DMS 273 (cell line): ENCODE results near the gene P2RX5.
A peak's percentile ranks its signal among the peaks of the same experiment; 100 is the strongest.

Experiments used
- DNase-seq: peaks from one replicate; lab custom pipeline; 2025; ENCODE audit not compliant: unreplicated experiment; lab: John Stamatoyannopoulos, UW

Gene P2RX5

DNA sequence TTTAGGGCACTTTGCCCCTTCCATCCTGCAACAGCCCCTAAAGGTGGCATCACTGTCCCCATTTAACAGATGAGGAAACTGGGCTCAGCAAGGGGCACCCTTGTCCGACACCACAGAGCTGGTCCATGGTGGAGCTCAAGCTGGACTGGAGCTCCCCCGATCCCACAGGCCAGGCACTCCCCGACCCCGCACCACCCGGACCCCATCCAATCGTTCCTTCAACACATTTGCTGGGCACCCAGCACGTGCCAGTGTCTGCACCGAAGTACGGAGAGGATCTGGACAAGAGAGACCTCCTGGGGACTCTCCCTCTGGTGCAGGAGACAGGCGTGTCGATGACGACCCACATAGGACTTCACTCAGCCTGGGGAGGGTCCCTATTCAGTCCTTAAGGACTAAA is 13.9 kb downstream of the P2RX5 start:
- no peak for DNase-seq

GRCh38 chr17:3681565-3681964 is 14.4 kb downstream of the P2RX5 start:
- DNase-seq: no peak

DNA sequence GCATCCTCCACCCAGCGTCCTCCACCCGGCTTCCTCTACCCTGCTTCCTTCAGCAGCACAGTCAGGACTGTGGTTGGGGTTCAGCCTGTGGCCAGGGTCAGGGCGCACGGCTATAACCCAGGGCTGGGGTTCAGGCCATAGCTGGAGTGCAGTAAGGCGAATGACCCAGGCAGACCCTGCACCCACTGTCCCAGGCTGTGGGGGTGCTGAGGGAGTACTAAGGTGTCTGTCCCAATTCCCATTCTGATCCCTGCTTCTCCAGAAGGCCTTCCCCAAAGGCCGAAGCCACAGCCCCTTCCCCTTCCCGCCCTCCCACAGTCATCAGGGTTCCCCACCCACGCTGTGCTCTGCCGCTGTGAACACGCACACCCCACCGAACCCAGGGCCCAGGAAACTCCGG is 14.9 kb downstream of the P2RX5 start:
- no peak for DNase-seq

GRCh38 chr17:3679531-3680126 is 16.3 kb downstream of the P2RX5 start:
- DNase-seq: no peak

- no peak for DNase-seq
Observed at GRCh38 chr17:3678821-3679530, 17.0 kb downstream of the P2RX5 start.

- no peak for DNase-seq
Observed at GRCh38 chr17:3678095-3678820, 17.7 kb downstream of the P2RX5 start.

GRCh38 chr17:3675886-3676285 is 20.1 kb downstream of the P2RX5 start:
- no peak for DNase-seq

- DNase-seq: no peak
Observed at GRCh38 chr17:3672571-3672970, 23.4 kb downstream of the P2RX5 start.

GRCh38 chr17:3669548-3669947 is 26.4 kb downstream of the P2RX5 start:
- peak; percentile 27 for DNase-seq

DNA sequence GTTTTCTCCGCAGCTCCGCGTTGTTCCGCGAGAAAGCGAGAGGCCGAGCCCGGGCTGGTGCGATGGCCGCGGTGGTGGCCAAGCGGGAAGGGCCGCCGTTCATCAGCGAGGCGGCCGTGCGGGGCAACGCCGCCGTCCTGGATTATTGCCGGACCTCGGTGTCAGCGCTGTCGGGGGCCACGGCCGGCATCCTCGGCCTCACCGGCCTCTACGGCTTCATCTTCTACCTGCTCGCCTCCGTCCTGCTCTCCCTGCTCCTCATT is 26.9 kb downstream of the P2RX5 start:
- DNase-seq: no peak

DNA sequence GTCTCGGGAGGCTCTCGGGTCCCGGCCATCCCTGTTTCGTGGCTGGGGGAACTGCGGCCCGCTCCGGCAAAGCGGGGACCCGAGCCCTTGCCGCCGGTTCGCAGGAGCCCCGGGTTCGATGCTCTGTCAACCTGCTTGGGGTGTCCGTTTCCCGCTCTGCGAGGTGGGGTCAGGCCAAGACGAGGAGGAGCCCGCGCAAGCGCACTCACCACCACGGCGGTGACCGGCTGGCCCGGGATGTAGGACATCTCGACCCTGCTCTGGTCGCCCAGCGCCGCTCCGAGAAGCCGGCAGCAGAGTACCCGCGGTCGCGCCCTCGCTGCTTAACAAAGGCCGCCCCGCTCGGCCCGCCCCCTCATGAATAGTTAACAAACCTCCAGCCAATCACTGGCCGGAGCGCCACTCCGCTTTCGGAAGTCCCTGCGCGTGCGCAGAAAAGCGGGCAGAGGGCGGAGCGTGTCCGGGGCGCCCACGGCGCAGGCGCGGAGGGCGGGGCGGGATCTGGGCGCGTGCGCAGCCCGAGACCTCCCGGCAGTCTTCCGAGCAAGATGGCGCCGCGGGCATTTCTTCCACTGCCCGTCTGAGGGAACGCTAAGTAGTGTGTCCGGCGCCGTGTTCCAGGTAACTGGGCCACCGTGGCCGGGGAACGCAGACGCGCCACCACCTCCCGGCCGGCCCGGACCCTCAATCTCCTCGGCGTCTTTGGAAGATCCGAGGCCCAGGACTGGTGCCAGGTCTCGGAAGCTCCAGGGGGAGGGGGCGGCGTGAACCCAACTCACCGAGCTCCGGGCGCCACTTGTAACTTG is 27.5 kb downstream of the P2RX5 start, which contains the start of the genes EMC6 and TAX1BP3:
EMC6 (plus strand) TSS at position 534 of the 806 bp plus-strand sequence. CDS start 335 bp downstream, outside the sequence.
TAX1BP3 (minus strand) TSS at position 300 of the 806 bp plus-strand sequence; CDS start at position 248, 52 bp downstream.
- peak; percentile 97 for DNase-seq

- DNase-seq: peak; percentile 70
Observed at GRCh38 chr17:3667366-3668278, 28.3 kb downstream of the P2RX5 start.

GRCh38 chr17:3666516-3666915 is 29.4 kb downstream of the P2RX5 start:
- no peak for DNase-seq

- DNase-seq: no peak
Observed at GRCh38 chr17:3665834-3666233, 30.1 kb downstream of the P2RX5 start.

- DNase-seq: no peak
Observed at GRCh38 chr17:3663102-3664011, 32.6 kb downstream of the P2RX5 start.

DNA sequence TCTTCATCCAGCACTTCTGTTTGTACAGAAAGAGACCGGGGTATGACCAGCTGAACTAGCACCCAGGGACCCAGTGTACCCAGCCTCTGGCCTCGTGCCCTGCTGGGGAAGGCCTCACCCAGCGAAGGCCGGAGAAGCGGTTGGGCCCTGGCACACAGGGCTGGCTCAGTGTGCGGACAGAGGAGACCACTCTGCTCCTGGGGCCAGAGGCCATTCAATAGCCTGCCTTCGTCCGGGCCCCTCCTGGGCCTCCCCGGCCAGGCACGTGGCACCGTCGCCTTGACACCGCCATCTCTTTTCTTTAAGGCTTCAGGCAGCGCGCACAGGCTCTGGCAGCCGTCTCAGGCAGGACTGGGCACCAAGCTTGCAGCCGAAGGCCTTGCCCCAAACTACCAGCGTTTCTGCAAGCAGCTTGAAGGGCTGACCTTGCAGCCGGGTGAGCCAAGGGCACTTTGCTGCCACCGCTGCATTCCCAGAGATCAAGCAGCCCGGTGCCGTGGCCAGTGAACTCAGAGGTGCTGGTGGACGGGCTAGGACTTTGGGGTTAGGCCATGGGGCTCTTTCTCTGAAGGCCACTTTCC is 35.6 kb downstream of the P2RX5 start:
- DNase-seq: no peak

DNA sequence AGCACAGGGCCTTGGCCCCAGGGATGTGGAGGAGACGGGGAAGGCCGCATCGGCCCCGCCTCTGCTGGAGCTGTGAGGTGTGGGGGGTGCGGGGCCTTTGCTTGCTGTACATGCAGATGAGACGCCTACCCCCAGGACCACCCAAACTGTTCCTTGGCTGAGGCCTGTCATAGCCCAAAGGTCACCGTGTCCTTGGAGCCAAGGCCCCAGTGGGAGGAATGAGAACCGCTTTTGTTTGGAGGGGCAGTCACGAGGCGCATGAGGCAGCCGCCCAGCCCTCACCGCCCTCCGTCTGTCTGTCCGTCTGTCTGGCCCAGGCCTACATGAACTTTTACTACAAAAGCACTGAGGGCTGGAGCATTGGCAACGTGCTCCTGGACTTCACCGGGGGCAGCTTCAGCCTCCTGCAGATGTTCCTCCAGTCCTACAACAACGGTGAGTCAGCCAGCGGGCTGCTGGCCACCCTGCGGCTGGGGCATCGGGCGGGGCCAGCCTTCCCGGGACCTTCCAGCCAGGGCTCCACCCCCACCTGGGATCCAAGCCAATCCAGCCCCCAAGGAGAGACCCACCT is 36.3 kb downstream of the P2RX5 start:
- no peak for DNase-seq

DNA sequence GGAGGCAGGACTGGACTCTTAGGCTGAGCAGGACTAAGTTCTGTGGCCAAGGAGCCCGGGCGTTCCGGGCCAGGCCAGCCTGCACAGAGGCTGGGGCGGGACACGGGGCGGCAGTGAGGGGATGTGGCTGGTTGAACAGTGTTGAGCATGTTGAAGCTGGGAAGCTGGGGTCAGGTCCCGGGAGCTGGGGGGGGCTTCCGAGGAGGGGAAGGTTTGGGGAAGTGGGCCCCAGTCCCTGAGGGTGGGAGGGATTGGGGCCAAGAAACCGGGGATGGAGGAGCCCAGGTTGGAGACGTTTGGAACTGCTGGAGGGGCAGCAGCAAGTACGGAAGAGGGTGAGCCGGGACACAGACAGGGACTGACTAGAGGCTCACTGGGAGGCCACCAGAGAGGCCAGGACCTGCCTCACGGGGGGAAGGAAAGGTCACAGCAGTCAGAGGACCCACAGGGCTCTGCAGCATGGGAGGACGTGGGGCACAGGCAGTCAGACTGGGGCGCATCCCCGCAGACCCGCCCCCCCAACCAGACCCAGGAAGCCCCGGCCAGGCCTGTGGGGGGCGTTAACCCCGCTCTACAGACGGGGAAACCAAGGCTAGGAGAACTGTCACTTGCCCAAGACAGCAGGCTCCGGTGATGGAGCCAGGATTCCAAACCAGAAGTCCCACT is 37.0 kb downstream of the P2RX5 start:
- DNase-seq: no peak
